Measurements from ENCODE around the gene DLGAP1. TPM values are rescaled to one million over a fixed set of nuclear protein-coding genes. Genes with fewer than 3 reads are reported as not detected.

The DLGAP1 gene
- total RNA-seq, 3 donors from 2014 or later, result 0.96 to 17.6 (median 5.2) TPM

DNA sequence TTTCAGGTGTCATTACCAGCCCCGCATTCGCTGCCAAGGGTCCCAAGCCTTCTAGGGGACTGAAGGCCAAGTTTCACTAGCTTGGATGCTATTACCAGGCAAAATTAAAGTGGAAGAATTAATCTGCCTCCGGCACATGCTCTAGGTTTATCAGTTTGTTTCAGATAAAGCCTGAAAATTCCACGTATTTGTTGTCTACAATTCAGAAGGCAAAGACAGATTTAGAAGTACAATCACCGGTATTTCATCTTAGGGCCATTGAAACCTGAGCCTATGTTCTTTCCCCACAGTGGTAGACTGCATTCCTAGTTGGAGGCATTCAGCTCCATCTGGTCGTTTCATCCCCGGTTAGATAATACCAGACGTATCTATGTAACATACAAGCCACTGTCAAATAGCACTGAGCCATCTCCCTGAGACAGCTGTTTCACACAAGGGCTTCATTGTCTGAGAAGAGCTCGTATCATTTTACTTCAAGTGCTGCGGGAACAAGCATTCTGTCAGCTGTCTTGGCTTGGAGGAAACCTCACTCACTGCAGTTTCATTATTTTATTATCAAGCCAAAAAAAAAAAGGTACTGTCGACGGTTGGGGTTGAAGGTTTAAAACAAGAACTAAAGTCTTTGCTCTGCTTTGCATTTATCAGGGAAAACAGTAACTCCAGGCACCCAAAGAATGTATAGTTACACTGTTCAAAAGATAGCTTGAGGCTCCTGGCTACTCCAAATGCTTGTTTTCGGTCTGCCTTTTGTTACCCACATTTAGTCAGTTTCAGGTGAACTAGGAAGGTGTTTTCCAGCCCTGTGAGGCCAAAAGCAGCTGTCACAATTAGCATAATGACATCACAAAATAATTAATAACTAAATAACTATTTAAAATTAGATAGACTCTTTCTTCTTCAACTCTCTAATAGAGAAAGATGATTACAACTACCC lies 928.4 kb downstream of the DLGAP1 start:
- intact Hi-C loops (cut with DNase I; ENCODE audit: low total_unique reads), result no loop called here
- Histone ChIP-seq H3K9me3 (peaks cover 0 to 4% of the 10 kb centered on the region in 2 donors), H3K27ac (no peak overlapping the region), H3K4me1 (no peaks in the 10 kb centered on the region), H3K36me3 (no peaks in the 10 kb centered on the region), H3K4me3 (no peak overlapping the region), H3K27me3 (no peaks in the 10 kb centered on the region)
- DNase-seq (ENCODE audit: low spot score in 2 of 2), result no peak
- no peak for TF ChIP-seq POLR2AphosphoS5 (IDR thresholded peaks at IDR 0.05)
- TF ChIP-seq, protein P1, sequence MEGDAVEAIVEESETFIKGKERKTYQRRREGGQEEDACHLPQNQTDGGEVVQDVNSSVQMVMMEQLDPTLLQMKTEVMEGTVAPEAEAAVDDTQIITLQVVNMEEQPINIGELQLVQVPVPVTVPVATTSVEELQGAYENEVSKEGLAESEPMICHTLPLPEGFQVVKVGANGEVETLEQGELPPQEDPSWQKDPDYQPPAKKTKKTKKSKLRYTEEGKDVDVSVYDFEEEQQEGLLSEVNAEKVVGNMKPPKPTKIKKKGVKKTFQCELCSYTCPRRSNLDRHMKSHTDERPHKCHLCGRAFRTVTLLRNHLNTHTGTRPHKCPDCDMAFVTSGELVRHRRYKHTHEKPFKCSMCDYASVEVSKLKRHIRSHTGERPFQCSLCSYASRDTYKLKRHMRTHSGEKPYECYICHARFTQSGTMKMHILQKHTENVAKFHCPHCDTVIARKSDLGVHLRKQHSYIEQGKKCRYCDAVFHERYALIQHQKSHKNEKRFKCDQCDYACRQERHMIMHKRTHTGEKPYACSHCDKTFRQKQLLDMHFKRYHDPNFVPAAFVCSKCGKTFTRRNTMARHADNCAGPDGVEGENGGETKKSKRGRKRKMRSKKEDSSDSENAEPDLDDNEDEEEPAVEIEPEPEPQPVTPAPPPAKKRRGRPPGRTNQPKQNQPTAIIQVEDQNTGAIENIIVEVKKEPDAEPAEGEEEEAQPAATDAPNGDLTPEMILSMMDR (IDR thresholded peaks at IDR 0.05), result no peak
- TF ChIP-seq POLR2A (IDR thresholded peaks at IDR 0.05), result no peak

DNA sequence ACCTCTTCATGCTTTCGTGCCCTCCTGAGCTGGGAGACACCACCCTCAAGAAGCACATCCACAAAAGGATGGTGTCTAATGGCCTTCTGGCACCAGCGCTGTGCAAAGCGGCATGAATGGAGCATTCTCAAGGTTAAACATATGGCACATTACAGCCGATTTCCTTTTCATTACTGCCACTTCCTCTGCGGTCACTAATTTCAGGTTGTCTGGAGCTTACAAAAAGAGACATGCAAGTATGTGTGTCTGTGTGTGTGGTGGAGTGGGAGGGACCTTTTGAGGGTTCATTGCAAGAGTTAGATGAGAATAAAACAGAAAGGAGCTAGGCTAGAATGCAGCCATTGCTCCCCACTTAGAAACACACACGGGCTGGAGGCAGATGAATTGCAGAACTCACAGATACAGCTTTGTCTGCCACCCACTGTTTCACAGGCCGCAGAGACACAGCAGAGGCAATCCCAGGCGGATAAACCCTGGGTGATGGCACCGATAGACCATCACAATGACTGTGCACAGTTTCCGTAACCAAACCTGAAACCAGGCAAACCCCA lies 929.2 kb downstream of the DLGAP1 start:
- no peaks in the 10 kb centered on the region for H3K4me1 ChIP-seq
- no peak for DNase-seq (ENCODE audit: low spot score in 2 of 2)
- peaks cover 0 to 4% of the 10 kb centered on the region in 2 donors for H3K9me3 ChIP-seq
- H3K4me3 ChIP-seq, result no peak overlapping the region
- TF ChIP-seq, protein P1 (IDR thresholded peaks at IDR 0.05), result no peak
- TF ChIP-seq POLR2AphosphoS5 (IDR thresholded peaks at IDR 0.05) (no peak), POLR2A (IDR thresholded peaks at IDR 0.05) (no peak)
- intact Hi-C loops (cut with DNase I; ENCODE audit: low total_unique reads), result no loop called here
- no peak overlapping the region for H3K27ac ChIP-seq
- no peaks in the 10 kb centered on the region for H3K27me3 ChIP-seq
- H3K36me3 ChIP-seq, result no peaks in the 10 kb centered on the region

DNA sequence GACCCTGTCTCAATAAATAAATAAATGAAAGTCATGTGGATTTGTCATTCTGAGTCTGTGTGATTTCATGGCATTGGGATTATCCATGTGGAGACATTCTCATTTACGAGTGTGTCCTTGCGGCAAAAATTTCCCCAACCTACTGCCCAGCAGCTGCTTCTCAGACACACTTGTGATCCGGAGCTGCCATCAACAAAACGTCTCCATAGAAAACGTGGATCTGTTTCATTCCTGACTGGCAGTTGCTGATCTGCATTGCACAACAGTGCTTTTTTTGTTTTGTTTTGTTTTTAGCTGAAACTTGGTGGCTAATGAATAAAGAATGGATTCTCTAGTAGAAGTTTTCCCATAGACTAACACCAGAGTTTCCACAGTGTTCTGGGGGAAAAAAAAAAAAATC lies 930.4 kb downstream of the DLGAP1 start:
- peaks cover 0 to 4% of the 10 kb centered on the region in 2 donors for H3K9me3 ChIP-seq
- intact Hi-C loops (cut with DNase I; ENCODE audit: low total_unique reads), result no loop called here
- DNase-seq (ENCODE audit: low spot score in 2 of 2), result no peak
- no peak overlapping the region for H3K4me3 ChIP-seq
- no peak overlapping the region for H3K27ac ChIP-seq
- no peaks in the 10 kb centered on the region for H3K36me3 ChIP-seq
- H3K4me1 ChIP-seq, result no peaks in the 10 kb centered on the region
- H3K27me3 ChIP-seq, result no peaks in the 10 kb centered on the region
- no peak for TF ChIP-seq POLR2A (IDR thresholded peaks at IDR 0.05)
- TF ChIP-seq, protein P1 (IDR thresholded peaks at IDR 0.05), result no peak
- no peak for TF ChIP-seq POLR2AphosphoS5 (IDR thresholded peaks at IDR 0.05)

DNA sequence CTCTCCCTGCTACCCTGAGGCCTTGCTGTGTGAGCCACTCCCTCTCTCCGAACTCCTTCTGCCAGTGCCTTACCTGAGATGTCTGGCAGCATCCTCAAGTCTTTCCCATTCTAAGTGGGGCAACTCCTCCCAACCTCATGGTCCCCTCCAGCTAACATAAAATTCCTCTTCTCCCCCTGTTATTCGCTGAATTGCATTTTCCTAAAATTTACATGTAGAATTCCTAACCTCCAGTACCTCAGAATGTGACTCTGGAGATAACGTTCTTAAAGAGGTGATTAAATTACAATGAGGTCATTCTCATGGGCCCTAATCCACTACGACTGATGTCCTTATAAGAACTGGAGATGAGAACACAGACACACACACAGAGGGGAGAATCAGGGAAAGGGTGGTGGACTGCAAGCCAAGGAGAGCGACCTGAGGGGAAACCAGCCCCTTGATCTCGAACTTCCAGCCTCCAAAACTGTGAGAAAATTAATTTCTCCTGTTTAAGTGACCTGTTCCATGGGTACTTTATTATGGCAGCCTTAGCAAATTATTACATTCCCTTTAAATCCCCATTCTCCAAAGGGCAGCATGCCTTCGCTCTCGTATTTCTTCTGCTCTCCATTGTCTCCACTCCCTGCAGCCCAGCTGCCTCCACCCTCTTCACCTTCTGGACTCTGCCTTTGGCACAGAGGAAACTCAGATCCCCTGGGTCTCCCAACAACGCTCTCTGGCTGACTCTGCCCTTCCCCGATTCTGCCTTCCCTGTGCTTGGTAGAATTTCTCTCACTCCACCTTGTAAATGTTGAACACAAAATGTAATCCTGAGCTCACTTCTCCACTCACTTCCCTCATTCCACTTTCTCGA lies 934.6 kb downstream of the DLGAP1 start:
- intact Hi-C loops (cut with DNase I; ENCODE audit: low total_unique reads), result loop anchor here (2.0 kb wide), 1 partner anchor 62 kb away; no protein-coding TSS in a partner anchor
- Histone ChIP-seq H3K27me3 (no peaks in the 10 kb centered on the region), H3K36me3 (no peaks in the 10 kb centered on the region), H3K27ac (no peak overlapping the region), H3K4me1 (no peaks in the 10 kb centered on the region), H3K9me3 (peaks cover 0 to 4% of the 10 kb centered on the region in 2 donors), H3K4me3 (no peak overlapping the region)
- TF ChIP-seq POLR2AphosphoS5 (IDR thresholded peaks at IDR 0.05), result no peak
- TF ChIP-seq POLR2A (IDR thresholded peaks at IDR 0.05), result no peak
- TF ChIP-seq, protein P1 (IDR thresholded peaks at IDR 0.05), result no peak
- no peak for DNase-seq (ENCODE audit: low spot score in 2 of 2)

Measured in breast epithelium (tissue), 4 donors.